ENCODE data around the gene DGKD. TPM values are rescaled to one million over a fixed set of nuclear protein-coding genes. Genes with fewer than 3 reads are reported as not detected.

Gene DGKD
- polyA plus RNA-seq, 12 donors = 20.4 to 33.3 (median 25.0) TPM; not detected in 1

DNA sequence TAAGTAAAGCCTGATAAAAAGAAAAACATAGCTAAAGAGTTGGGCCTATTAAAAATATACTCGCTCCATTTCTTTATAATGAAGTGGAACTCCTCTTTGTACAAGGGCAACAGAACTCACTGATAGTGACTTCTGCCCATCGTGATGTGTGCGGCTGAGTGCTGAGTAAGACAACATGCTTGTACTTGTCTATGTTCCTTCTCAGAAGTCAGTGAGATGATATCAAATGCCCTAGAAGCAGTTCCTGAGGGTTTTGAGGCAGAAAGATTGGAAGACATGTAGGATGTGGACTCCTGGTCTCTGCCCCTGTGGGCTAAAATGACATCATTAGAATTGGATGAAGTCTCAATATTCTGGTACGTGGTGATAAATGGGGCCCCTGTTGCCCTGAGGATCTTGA is 138.5 kb downstream of the DGKD start:
- no peak for DNase-seq

DNA sequence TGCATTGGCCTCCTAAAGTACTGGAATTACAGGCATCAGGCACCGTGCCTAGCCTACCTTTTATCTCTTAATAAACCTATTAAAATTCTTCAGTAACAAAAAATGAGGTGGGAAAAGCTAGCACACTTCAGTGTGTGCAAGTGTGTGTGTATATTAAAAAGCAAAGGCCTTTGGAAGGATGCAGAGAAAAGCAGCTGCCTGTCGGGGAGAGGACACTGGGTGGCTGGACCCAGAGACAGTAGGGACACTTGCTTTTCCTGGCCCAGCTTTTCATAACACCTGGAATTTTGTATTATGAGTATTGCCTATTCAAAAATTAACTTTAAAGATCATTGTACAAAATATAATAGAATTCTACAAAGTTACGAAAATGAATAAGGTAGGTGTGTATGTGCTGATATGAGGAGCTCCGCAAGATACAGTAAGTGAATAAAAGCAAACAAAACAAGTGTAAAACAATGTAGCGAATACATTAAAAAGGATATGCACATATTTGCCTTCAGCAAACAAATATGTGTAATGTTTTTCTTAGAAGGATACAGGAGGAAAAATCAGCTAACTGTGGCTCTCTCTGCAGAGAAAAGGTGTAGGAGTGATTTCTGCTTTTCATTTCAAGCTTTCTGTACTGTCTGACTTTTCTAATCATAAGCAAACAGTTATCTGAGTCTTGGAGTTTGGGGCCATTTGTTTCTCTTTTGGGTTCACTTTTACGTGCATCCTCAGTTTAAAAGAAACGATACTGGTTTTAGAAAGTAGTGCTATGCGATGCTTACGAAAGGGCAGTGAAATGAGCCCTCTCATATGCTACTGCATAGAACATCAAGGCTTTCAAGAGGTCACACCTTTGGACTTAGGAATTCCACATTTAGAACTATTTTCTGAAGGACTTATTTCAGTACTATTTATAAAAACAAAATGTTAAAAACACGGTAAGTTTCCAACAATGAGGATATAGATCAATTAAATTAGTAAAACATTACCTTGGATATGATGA is 141.5 kb downstream of the DGKD start:
- DNase-seq = no peak

DNA sequence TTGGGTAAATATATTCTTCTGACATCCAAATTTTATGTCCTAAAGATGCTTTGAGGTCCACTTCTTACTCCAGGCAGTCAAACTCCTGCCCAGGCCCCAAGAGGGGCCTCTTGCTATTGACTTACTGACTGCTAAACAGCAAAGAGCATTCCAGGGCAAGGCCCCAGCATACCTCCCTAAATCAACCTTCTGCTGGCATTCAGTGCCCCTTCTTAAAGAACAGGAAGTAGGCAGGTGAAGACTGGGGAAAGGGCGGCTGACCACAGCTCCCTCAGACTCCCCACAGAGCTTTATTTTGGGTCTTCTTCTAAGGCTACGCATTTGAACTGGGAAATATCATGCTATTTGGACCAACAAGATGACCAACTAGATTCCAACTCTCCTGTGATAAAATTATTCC is 143.4 kb downstream of the DGKD start:
- no peak for DNase-seq

DNA sequence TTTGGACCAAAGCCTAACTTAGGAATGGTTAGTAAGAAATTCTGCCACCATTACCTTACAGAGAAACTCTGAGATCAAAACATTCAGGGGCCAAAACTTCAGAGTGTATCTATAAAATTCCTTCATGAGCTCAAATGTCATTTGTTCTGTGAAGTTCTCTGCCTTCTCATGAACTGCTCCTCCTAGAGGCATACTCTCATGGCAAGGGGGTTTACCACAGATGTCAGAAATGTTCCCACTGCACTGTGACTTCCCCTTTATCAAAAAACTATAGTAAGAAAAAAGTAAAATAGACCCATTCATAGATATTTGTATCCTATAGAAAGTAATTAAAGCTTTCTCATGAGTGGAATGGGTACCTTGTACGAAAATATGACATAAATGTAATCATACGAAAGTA is 143.8 kb downstream of the DGKD start:
- DNase-seq = no peak

DNA sequence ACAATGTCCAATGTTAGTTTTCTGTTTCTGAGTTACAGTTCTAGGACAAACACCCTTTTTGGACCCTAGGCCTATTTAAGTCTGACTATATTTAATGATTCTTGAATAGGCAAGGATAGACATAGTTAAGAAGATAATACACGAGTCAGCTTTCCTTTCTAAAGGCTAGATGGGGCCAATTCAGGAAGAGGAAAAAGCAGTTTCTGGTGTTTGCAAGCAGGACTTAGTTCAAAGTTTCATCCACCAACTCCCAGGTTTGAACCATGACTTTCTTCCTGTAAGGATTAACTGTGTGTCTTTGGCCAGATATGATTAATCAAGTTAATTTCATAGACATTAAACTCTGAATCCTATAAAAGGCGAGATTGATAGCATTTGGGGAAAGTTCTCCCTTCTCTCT is 145.6 kb downstream of the DGKD start:
- no peak for DNase-seq

DNA sequence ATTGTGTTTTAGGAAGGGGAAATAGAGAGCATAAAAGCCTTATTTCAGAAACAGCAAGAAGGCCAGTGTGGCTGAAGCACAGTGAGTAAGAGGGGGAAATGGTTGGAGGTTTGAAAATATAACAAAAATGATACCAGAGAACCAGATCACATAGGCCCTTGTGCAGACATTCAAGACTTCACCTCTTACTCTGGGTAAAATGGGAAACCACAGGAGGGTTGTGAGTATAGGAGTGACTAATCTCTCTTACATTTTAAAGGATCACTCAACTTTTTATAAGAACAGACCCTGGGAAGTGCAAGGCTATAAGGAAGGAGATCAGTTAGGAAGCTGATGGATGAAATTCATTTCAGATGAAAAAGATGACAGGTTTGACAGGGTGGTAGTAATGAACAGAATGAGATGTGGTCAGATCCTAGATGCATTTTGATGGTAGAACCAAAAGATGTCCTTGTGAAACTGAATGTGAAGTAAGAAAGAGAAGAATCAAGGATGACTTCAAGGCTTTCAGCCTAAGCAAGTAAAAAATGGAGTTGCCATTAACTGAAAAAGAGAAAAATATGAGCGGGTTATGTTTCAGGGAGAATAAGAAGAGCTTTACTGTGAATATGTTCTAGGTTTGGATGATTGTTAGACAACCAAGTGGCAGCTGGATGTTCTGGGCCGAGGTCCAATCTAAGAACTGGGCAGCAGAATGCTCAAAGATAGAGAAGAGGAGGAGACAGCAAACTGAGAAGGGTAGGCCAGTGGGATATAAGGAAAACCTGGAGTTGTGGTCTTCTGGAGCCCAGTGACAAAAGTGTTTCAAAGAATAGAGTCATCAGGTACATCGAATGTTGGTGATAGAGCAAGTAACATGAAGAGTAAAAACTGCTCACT is 147.1 kb downstream of the DGKD start:
- no peak for DNase-seq

DNA sequence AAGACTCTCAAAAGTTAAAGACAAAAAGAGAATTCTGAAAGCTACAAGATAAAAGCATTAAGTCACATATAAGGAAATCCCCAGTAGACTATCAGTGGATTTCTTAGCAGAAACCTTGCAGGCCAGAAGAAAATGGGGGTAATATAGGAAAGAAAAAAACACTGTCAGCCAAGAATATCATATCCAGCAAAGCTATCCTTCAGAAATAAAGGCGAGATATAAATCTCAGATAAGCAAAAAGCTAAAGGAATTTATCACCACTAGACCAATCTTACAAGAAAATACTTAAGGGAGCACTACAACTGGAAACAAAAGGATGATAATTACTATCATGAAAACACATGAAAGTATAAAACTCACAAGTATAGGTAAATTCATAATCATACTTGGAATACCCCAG is 149.2 kb downstream of the DGKD start:
- DNase-seq = no peak

DNA sequence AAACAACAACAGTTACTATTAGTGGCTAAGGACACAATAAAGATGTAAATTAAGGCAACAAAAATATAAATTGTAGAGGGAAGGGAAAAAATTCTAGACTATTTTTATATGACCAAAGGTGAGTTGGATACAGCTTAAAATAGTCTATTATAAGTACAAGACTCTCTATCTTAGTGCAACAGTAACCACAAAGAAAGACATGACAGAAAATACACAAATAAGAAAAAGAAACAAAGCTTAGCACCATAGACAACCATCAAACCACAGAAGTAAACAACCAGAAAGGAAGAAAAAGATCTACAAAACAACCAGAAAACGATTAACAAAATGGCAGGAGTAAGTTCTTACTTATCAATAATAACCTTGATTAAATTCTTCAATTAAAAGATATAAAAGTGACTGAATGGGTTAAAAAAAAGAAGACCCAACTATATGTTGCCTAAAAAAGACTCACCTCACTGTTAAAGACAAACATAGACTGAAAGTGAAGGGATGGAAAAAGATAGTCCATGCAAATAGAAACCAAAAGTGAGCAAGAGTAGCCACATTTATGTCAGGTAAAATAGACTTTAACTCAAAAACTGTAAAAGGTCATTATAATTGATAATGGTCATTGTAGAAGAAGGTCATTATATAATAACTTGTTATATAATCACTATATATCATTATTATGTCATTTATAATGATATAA is 149.8 kb downstream of the DGKD start:
- no peak for DNase-seq

DNA sequence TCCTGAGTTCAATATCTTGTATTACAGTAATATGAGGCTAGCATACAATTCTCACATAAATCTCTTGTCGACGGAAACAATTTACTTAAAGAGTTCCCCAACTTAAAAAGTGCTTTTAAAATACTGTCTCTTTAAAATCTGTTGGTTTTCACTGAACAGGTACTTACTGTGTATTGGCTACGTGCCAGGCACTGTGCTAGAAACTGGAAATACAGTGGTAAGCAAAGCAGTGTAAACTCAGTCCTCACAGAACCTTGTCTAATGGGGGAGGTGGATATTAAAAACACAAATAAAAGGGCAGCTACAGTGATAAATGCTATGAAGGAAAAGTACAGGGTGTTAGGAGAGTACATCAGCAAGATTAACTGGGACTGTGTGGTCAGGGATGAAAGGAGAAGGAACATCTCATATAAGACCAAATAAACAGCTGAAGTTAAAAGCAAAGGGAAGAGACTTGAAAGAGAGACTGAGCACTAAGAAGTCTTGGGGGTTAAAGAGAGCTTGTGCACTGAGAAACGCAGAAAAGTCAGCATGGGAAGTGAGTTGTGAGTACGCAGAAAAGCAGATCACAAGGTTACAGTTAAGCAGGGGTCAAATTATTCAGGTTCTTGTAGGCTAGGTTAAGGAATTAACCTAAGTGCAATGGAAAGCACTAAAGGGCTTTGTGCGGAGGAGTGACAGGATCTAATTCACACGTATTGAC is 159.8 kb downstream of the DGKD start:
- DNase-seq = no peak

DNA sequence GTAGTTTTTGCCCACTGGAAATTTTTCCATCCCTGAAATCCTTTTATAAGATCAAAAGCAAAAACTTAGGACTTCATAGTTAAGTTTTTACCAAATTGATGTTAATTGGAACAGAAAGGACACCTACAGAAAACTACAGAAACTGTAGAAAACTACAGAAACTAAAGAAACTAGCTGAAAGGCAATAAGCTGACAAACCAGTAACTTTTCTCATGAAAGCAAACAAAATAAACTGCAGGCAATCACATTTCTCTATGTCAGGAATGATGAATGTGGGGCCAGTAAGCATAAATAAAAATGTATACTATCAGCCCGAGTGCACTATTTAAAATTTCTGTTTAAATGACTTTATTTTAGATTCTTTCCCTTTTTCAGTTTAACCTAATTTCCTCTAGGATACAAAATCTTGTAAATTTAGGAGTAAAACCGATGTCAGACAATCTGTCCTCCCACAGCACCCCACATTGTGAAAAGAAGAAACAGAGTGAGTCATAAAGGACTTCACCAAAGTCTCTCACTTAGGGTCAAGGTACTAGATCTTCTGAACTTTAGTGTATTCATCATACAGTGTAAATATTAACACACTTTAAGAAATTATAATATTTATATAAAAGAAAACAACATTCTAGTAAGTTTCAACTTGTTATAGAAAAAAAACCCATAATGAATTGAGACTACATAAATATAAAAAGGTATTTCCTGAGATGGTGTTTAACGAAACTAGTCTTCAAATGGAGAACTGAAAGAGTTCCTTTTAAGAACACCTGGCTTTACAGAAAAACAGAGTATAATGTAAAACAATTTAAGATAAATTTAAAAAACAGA is 165.7 kb downstream of the DGKD start:
- DNase-seq = no peak

Other genes starting within 250 kb of the DGKD start
- 10 to 100 TPM in 10 of 12 donors, 1 to 10 TPM in 1, not detected in 1; 7.8 to 19.6 (median 16.7) TPM for gene ATG16L1, start 102.8 kb upstream of the DGKD start, polyA plus RNA-seq (ENCODE audit: insufficient read length in 12 of 12)
- gene SAG, start 46.7 kb upstream of the DGKD start, polyA plus RNA-seq (ENCODE audit: insufficient read length in 12 of 12) = under 1 TPM in 9 of 12 donors, not detected in 3; 0.04 to 0.27 (median 0.07) TPM
- 10 to 100 TPM in 11 of 12 donors, not detected in 1; 16.4 to 42.6 (median 26.4) TPM for gene USP40, start 212.3 kb downstream of the DGKD start, polyA plus RNA-seq (ENCODE audit: insufficient read length in 12 of 12)